Measurements from ENCODE around the gene FKBP8. TPM values are rescaled to one million over a fixed set of nuclear protein-coding genes. Genes with fewer than 3 reads are reported as not detected.

FKBP8 gene
- total and polyA plus RNA-seq, 2 of the 4 experiments (the other 2 are of a cell fraction) = 153 to 289 TPM

- TF ChIP-seq MAZ (IDR thresholded peaks at IDR 0.05; ENCODE audit: borderline replicate concordance, low read depth, low read length) (no peak), MXI1 (IDR thresholded peaks at IDR 0.05; ENCODE audit: borderline replicate concordance, low read depth, low read length) (no peak)
Measured at GRCh38 chr19:18590273-18591272, 47.2 kb upstream of the FKBP8 start (continued).

Data from IMR-90 (cell line).